Cardiac muscle cell (in vitro differentiated cells and primary cell): ENCODE results near the gene UBE2F. TPM values are rescaled to one million over a fixed set of nuclear protein-coding genes. Genes with fewer than 3 reads are reported as not detected.

Source experiments
- DNase-seq, 2 donors: peaks; one replicate each; pipeline versions ENCODE4 v3.0.0 to v3.0.0-alpha.2; 2010 to 2017; ENCODE audit warnings: low read depth in 1 of 2, low spot score in 1 of 2
- H3K27ac ChIP-seq: fragments of 200-600 bp; sonication (generic); 2 replicates; pipeline ENCODE4 v1.5.1; 2016
- H3K27me3 ChIP-seq: fragments of 200-600 bp; sonication (generic); 2 replicates; pipeline ENCODE4 v1.6.0; 2016; ENCODE audit warnings: control low read depth
- H3K36me3 ChIP-seq: fragments of 200-600 bp; sonication (generic); 2 replicates; pipeline ENCODE4 v1.5.1; 2016; ENCODE audit warnings: control low read depth
- H3K4me1 ChIP-seq: fragments of 200-600 bp; sonication (generic); 2 replicates; pipeline ENCODE4 v1.8.1; 2017; ENCODE audit warnings: low read depth, mild to moderate bottlenecking, mixed run types
- H3K4me3 ChIP-seq: fragments of 200-600 bp; sonication (generic); 2 replicates; pipeline ENCODE4 v1.5.1; 2016; ENCODE audit warnings: mild to moderate bottlenecking
- H3K9me3 ChIP-seq: fragments of 200-600 bp; sonication (generic); 2 replicates; pipeline ENCODE4 v1.5.1; 2017; ENCODE audit warnings: low read depth, mild to moderate bottlenecking, control low read depth
- polyA plus RNA-seq: library from polyadenylated mRNA; unstranded; fragments of >200 nt; fragmentation: Nextera tagmentation; extraction: Ambion mirVana; gene quantifications from 2 replicates; pipeline ENCODE4 v1.2.1, GENCODE V29; 2016
- total RNA-seq: library from RNA; depleted of rRNA; stranded (reverse); fragments of >200 nt; gene quantifications from 2 replicates; pipeline ENCODE4 v1.2.3, GENCODE V29; 2016
- TF ChIP-seq, protein P1 (sequence below): IDR thresholded peaks from 2 replicates; pipeline ENCODE4 v1.5.1; 2012; ENCODE audit warnings: low read depth, mild to moderate bottlenecking, low read length

The UBE2F gene
- total and polyA plus RNA-seq, 2 experiments from 2014 or later: 35.1 to 66.2 TPM

DNA sequence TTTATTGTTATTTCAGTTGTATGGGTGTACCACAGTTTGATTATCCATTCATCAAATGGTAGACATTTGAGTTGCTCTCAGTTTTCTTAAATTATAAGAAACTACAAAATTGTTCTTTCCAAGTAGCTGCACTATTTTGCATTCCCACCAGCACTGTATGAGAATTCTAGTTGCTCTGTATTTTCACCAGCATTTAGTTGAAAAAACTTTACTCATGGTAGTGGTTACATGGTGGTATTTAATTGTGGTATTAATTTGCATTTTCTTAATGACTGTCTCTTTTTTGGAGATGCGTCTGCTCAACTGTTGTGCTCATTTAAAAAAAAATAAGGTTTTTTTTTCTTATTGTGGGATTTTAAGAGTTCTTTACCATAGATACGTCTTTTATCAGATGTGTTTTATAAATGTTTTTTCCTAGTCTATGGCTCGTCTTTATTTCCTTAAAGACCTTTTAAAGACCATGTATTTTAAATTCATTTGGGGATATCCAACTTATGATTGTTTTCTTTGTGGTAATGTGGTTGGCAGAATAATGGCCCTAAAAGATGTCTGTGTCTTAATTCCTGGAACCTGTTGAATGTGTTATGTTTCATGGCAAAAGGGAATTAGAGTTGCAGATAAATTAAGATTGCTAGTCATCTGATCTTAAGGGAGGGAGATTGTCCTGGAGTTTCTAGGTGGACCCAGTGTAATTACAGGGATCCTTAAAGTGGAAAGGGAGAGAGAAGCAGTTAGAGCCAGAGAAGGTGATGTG is 37.4 kb downstream of the UBE2F start:
- TF ChIP-seq, protein P1, sequence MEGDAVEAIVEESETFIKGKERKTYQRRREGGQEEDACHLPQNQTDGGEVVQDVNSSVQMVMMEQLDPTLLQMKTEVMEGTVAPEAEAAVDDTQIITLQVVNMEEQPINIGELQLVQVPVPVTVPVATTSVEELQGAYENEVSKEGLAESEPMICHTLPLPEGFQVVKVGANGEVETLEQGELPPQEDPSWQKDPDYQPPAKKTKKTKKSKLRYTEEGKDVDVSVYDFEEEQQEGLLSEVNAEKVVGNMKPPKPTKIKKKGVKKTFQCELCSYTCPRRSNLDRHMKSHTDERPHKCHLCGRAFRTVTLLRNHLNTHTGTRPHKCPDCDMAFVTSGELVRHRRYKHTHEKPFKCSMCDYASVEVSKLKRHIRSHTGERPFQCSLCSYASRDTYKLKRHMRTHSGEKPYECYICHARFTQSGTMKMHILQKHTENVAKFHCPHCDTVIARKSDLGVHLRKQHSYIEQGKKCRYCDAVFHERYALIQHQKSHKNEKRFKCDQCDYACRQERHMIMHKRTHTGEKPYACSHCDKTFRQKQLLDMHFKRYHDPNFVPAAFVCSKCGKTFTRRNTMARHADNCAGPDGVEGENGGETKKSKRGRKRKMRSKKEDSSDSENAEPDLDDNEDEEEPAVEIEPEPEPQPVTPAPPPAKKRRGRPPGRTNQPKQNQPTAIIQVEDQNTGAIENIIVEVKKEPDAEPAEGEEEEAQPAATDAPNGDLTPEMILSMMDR: no peak
- Histone ChIP-seq H3K4me1 (peaks cover 3% of the 10 kb centered on the region), H3K27ac (no peak overlapping the region), H3K4me3 (no peak overlapping the region), H3K27me3 (no peaks in the 10 kb centered on the region), H3K36me3 (no peaks in the 10 kb centered on the region), H3K9me3 (no peaks in the 10 kb centered on the region)
- DNase-seq: no peak

DNA sequence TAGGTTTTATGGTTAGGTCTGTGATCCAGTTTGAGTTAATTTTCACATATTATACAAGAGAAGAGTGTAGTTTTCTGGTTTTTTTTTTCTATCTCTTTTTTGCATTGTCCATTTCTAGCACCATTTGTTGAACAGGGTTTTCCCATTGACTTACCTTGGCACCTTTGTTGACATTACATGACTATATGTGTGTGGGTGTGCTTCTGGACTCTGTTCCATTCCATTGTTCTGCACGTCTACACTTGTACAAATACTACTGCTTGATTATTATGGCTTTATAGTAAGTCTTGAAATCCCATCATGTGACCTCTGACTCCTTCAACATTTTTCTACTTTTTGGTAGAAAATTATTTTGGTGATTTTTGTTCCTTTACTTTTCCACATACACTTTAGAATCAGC is 38.7 kb downstream of the UBE2F start:
- TF ChIP-seq, protein P1: no peak
- DNase-seq: no peak

GRCh38 chr2:238006510-238006909 is 39.7 kb downstream of the UBE2F start:
- Histone ChIP-seq H3K27me3 (no peaks in the 10 kb centered on the region), H3K27ac (no peak overlapping the region), H3K4me1 (peaks cover 3% of the 10 kb centered on the region), H3K4me3 (no peak overlapping the region), H3K36me3 (no peaks in the 10 kb centered on the region), H3K9me3 (no peaks in the 10 kb centered on the region)
- no peak for DNase-seq
- TF ChIP-seq, protein P1: no peak

More for the DNA sequence above, 38.7 kb downstream of the UBE2F start:
- no peaks in the 10 kb centered on the region for H3K27me3 ChIP-seq
- H3K36me3 ChIP-seq: no peaks in the 10 kb centered on the region
- H3K9me3 ChIP-seq: no peaks in the 10 kb centered on the region
- peaks cover 3% of the 10 kb centered on the region for H3K4me1 ChIP-seq
- no peak overlapping the region for H3K27ac ChIP-seq
- no peak overlapping the region for H3K4me3 ChIP-seq

DNA sequence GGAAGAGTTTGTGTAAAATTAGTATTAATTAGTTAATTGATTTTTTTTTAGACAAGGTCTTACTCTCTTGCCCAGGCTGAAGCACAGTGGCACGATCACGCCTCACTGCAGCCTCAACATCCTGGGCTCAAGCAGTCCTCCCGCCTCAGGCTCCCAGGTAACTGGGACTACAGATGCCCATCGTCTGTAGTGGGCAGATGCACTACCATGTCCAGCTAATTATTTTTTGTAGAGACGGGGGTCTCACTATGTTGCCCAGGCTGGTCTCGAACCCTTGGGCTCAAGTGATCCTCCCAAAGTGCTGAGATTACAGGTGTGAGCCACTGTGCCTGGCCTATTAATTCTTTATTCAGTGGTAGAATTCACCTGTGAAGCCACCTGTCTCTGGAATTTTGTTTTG is 41.1 kb downstream of the UBE2F start:
- TF ChIP-seq, protein P1: no peak
- Histone ChIP-seq H3K4me3 (no peak overlapping the region), H3K36me3 (no peaks in the 10 kb centered on the region), H3K27me3 (no peaks in the 10 kb centered on the region), H3K27ac (no peak overlapping the region), H3K4me1 (peaks cover 3% of the 10 kb centered on the region), H3K9me3 (no peaks in the 10 kb centered on the region)
- no peak for DNase-seq

DNA sequence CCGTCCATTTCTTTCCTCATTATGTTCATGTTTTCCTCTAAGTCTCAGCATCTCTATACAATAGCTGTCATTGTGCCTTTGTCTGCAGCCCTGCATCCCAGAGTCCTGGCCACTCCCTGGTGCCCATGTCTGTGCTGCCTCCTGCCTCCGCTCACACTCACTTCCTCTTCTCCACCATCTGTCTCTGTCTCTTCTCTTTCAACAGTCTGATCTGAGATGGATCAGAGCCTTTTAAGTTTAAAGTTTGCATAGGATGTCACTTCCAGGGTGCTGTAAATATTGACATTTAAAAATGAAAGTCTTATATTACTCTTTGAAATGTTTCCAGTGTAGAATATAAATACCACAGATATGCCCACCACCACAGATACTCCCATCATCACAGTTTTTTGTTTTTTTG is 42.7 kb downstream of the UBE2F start:
- Histone ChIP-seq H3K27ac (no peak overlapping the region), H3K9me3 (no peaks in the 10 kb centered on the region), H3K4me1 (peaks cover 3% of the 10 kb centered on the region), H3K4me3 (no peak overlapping the region), H3K36me3 (no peaks in the 10 kb centered on the region), H3K27me3 (no peaks in the 10 kb centered on the region)
- no peak for DNase-seq
- TF ChIP-seq, protein P1: no peak
